Measurements from ENCODE around the gene URB2.

URB2 gene

DNA sequence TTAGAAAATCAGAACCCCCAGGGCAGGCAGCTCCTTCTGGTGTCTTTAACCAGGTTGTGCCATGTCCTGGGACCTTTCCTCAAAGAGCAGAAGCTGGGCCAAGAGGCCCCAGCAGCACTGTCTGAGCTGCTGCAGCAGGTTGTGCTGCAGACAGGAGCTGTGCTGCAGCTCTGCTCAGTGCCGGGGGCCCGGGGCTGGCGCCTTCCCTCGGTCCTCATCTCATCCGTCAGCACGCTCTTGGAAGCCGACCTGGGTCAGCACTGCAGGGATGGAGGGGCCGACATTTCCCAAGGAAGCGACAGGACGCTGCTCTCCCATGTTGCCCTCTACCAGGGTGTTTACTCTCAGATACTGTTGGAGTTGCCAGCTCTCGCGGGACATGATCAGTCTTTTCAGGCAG lies 11.7 kb downstream of the URB2 start:
- TF ChIP-seq CTCF (conservative IDR thresholded peaks at IDR 0.05) = no peak
- no peak overlapping the region for H3K27ac ChIP-seq

- H3K27ac ChIP-seq = no peak overlapping the region
- TF ChIP-seq CTCF (conservative IDR thresholded peaks at IDR 0.05) = no peak
These were observed 14.4 kb downstream of the URB2 start for GRCh38 chr1:229640455-229640854.

- no peak for TF ChIP-seq CTCF (conservative IDR thresholded peaks at IDR 0.05)
- no peak overlapping the region for H3K27ac ChIP-seq
These were observed 15.3 kb downstream of the URB2 start for GRCh38 chr1:229641306-229641705.

- no peak overlapping the region for H3K27ac ChIP-seq
- no peak for TF ChIP-seq CTCF (conservative IDR thresholded peaks at IDR 0.05)
These were observed 16.3 kb downstream of the URB2 start for GRCh38 chr1:229642376-229642775.

GRCh38 chr1:229642970-229643369 lies 16.9 kb downstream of the URB2 start:
- no peak overlapping the region for H3K27ac ChIP-seq

GRCh38 chr1:229643996-229644745 lies 18.1 kb downstream of the URB2 start:
- H3K27ac ChIP-seq = no peak overlapping the region

More at GRCh38 chr1:229642970-229643369, 16.9 kb downstream of the URB2 start:
- TF ChIP-seq CTCF (conservative IDR thresholded peaks at IDR 0.05) = no peak

More at GRCh38 chr1:229643996-229644745, 18.1 kb downstream of the URB2 start:
- TF ChIP-seq CTCF (conservative IDR thresholded peaks at IDR 0.05) = no peak
